NCI-H2227 (cell line): Measurements from ENCODE around the gene CCR5AS.
"Not testable (repeated sequence)": the region's sequence is repeated elsewhere in the genome, so short reads cannot be mapped to it uniquely, and the experiment has no call there.

Experiments used
- DNase-seq: peaks from one replicate; lab custom pipeline; 2025; ENCODE audit not compliant: unreplicated experiment; lab: John Stamatoyannopoulos, UW

Gene CCR5AS

DNA sequence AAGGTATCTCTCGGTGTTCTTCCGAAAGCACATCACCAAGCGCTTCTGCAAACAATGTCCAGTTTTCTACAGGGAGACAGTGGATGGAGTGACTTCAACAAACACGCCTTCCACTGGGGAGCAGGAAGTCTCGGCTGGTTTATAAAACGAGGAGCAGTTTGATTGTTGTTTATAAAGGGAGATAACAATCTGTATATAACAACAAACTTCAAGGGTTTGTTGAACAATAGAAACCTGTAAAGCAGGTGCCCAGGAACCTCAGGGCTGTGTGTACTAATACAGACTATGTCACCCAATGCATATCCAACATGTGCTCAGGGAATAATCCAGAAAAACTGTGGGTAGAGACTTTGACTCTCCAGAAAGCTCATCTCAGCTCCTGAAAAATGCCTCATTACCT lies 48.4 kb downstream of the CCR5AS start:
- no peak for DNase-seq

DNA sequence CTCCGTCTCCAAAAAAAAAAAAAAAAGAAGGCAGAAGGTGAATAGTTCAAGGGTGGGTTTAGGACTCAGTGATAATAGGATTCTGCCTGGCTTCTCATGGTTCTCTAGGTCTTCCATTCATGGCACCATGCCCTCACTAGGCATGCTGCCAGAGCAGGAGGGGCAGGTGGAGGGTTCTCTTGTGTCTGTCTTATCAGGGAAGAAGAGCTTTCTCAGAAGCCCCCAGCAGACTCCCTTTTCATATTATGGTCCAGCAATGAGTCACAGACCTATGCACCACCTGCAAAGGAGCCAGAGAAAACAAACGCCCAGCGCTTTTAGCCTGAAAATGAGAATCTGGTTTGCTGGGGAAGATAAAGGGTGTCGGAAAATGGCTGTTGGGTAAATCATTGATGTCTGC lies 50.0 kb downstream of the CCR5AS start:
- no peak for DNase-seq

DNA sequence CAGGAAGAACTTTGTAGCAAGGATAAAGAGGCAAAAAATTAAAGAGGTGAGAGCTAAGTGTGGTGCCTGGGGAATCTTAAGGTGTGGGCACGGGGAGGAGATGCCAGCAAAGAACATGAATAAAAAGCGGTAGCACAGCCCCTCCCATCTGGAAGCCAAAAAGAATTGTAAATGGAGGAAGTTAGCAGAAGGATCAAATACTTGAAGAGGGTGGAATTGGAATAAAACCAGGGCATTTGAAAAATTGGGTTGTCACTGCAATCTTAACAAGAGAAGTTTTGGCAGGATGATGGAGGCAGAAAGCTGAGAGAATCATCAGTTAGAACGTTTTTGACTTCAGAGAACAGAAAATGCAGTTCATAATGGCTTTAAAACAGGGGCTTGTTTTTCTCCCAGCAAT lies 50.6 kb downstream of the CCR5AS start:
- DNase-seq = no peak

DNA sequence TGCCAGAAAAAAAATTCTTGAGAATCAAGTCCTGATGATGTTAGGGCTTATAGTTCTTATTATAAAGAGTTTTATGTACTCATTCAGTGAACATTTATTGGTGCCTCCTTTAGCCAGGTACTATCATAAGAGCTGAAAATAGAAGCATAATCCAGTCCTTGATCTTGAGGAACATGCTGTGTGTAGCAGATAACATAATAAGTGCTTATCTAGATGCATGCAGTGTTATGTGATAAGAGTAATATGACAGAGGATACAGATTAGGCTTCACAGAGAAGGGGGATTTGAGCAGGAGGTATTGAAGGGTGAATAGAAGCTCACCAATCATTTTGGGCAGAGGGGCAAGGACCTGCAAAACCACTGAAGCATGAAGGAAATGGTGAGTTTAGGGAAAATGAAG lies 51.9 kb downstream of the CCR5AS start:
- no peak for DNase-seq

DNA sequence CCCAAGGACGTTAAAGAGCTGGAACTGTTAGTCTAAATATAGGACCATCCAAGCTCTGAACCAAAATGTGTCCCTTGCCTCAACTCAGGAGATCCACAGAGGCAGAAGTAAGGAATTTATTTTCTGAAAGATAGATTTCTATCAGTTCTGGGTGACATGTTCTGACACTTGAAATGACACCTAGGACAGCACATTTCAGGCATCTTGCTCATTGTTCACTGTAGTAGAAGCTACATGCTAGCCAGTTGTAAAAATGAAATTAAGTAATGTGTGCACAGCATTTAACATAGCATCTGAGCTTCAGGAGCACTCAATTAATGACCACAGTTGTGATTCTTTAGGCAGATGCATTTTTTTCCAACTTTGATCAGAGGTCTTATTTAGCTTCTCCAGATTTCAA lies 52.4 kb downstream of the CCR5AS start:
- DNase-seq = no peak

DNA sequence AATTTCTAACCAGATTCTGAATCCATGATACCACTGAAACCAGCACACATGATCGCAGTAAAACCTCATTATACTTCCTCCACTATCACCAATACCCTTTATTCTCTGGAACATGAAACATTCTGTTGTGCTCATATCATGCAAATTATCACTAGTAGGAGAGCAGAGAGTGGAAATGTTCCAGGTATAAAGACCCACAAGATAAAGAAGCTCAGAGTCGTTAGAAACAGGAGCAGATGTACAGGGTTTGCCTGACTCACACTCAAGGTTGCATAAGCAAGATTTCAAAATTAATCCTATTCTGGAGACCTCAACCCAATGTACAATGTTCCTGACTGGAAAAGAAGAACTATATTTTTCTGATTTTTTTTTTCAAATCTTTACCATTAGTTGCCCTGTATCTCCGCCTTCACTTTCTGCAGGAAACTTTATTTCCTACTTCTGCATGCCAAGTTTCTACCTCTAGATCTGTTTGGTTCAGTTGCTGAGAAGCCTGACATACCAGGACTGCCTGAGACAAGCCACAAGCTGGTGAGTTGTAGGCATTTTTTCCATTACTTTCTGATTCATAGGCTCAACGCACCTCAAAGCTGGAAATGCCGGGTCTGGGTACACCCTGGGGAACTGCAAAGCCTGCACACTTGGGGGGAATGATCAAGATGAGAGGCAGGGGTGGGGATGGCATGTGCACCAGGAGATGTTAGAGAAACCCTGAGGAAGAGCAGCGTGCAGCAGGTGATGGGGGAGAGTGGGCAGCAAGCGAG lies 53.0 kb downstream of the CCR5AS start, which contains the start of gene CCR2:
Gene CCR2, plus strand, starts transcription at position 465 of the 764 bp plus-strand sequence. CDS start 3,417 bp downstream, outside the sequence.
- no peak for DNase-seq

DNA sequence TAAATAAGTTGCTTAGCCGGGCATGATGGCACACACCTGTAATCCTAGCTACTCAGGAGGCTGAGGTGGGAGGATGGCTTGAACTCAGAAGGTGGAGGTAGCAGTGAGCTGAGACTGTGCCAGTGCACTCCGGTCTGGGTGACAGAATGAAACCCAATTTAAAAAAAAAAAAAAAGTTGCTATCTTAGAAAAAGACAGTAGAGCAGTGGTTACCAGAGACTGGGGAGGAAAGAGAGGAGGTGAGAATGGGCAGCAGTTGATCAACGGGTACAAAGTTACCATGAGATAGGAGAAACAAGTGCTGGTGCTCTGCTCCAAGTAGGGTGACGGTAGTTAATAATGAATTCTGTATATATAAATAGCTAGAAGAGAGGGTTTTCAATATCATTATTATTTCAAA lies 53.8 kb downstream of the CCR5AS start:
- DNase-seq = no peak

DNA sequence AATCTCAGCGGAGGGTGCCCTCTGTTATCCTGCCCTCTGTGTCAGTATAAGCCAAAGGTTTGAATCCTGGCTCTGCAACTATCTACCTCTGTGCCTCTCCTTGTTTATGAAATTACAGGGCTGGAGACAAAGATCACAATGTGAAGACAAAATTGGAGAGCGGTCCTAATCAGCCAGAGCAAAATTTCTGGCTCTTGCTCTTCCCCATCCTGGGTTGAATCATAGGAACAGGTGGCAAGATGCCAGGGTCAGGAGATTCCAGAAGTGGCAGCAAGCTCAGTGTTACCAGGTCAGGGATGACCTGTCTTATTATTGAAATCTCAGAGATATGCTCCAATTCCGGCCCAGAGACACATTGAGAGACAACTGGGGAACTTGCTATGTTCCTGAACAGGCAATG lies 55.2 kb downstream of the CCR5AS start:
- no peak for DNase-seq

DNA sequence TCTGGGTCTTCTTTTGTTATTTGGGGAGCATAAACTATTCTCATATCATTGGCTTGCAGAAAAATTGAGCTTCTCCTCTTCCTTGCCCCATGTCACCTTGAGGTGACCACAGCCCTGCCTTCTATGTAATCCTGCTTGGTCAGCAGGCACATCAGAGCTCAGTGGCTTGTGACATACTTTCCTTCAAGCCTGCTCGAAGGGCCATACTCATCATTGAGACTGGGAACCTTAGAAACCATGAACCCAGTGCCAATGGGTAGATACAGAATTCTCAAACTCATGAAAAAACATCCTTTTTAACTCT lies 56.7 kb downstream of the CCR5AS start:
- no peak for DNase-seq

DNA sequence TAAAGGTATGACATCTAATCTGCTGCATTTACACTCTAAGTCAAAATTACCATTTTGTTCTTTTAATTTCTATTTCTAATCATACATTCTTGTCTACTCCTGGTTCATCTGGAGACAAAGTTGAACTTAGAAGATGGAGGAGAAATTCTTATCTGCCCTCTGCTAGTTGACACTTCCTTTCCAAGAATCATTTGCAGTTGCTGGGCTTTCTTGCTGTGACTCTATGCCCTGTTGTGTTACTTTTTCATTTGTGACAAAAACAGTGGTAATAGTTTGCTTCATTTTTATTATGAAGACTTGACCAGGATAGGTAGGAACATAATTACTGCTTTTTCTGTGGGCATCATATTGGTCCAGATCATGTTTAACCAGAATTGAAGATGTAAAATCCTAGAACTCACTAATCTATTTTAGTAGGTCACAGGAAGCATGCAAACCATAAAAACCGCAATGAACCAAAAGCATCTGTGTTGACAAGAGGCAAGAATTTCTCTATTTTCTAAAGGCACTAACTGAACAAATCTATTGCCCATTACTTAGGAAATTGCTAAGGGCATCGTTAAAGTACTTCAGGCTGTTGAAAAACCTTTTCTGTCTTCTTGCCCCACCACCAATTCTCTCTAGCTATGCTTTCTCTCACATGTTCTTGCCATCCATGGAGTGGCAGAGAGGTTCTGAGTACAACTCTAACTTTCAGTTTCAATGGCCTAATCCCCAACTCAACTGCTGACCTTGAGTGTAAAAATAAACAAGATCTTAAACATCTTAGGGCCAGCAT lies 57.2 kb downstream of the CCR5AS start:
- no peak for DNase-seq

DNA sequence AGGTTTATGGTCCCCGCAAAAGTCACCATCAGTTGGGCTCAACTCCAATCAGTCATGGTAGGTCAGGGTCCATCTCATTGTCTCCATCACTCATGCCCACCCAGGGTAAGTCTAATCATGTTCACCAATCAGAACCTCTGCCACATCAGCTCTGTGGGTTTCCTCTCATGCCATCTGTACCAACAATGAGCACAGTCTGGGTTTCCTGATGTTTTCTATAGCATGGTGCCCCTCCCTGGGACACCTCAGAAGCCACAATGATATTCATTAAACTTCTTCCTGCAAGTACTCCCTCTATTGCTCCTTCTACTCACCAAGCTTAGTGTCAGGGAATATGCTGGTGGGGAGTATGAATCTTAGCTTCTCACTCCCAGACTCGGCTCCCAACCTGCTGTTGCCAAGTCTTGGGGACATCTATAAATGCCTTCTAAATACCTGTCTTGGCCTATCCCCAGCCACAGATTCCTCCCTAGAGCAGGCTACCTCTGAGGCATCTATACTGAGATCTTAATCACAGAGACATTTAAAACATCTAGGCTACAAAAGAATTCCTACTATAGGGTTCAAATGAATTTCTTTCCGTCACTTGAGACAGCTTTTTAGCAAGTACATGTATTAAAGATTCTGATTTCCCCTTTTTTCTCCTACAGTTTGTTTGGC lies 57.9 kb downstream of the CCR5AS start:
- no peak for DNase-seq

DNA sequence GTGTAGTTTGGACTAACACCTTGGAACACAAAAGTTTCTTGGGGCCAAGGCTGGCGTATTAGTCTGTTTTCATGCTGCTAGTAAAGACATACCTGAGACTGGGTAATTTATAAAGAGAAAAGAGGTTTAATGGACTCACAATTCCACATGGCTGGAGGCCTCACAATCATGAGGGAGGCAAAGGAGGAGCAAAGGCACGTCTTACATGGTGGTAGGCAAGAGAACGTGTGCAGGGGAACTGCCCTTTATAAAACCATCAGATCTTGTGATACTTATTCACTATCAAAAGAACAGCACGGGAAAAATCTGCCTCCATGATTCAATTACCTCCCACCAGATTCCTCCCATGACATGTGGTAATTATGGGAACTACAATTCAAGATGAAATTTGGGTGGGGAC lies 62.4 kb downstream of the CCR5AS start:
- no peak for DNase-seq

DNA sequence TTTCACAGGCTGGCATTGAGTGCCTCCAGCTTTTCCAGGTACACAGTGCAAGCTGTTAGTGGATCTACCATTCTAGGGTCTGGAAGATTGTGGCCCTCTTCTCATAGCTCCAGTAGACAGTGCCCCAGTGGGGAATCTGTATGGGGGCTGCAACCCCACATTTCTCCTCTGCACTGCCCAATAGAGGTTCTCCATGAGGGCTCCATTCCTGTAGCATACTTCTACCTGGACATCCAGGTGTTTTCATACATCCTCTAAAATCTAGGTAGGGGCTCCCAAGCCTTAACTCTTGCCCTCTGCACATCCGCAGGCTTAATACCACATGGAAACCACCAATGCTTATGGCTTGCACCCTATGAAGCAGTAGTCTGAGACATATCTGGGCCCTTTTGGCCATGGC lies 68.0 kb downstream of the CCR5AS start:
- DNase-seq = no peak

DNA sequence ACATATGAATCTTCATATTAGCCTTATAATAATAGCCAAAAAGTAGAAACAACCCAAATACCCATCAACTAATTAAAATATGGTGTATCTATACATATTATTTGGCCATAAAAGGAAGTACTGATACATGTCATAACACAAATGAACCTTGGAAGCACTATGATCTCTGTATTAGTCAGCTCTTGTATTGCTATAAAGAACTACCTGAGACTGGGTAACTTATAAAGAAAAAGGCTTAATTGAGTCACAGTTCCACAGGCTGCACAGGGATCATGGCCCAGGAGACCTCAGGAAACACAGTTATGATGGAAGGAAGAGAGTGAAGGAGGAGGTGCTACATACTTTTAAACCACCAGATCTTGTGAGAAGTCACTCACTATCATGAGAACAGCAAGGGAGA lies 69.0 kb downstream of the CCR5AS start:
- DNase-seq = no peak

DNA sequence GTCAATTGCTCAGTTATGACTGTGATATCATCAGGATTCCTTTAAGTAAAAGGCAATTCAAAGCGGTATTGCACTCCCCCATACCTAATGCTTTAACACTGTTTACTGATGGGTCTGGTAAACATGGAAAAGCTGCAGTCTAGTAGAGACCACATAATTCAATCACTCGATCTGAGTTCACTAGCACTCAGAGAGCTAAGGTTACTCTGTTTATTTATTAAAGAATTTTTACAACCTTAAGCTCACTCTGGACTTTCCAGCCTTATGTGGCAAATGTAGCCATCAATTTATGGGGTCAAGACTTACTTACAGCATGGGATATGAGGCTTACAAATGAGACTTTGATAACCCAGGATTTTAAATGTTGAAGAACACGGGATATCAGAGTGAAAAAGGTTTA lies 71.3 kb downstream of the CCR5AS start:
- no peak for DNase-seq

DNA sequence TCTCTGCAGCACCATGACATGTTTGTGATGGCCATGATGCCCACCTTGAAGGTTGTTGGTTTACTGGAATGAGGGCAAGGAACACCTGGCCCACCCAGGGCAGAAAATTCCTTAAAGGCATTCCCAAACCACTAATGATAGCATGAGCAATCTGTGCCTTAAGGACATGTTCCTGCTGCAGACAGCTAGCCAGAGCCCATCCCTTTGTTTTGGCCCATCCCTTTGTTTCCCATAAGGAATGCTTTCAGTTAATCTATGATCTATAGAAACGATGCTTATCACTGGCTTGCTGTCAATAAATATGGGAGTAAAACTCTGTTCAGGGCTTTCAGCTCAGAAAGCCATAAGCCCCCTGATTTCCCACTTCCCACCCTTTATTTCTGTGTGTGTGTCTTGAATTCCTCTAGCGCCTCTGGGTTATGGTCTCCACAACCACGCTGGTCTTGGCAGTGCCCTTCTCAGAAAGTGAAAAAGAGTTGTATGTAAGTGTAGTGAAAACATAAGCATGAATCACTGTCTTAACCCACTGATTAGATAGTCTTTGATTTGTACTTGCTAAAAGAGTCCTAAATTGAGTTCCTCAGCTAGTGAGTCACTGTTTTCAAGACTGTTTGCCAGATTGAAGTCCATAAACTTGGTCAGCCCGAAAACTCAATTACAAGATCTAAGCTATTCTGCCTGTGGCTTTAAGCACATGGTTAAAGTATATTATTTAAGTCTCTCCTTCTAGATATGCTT lies 72.0 kb downstream of the CCR5AS start:
- no peak for DNase-seq

DNA sequence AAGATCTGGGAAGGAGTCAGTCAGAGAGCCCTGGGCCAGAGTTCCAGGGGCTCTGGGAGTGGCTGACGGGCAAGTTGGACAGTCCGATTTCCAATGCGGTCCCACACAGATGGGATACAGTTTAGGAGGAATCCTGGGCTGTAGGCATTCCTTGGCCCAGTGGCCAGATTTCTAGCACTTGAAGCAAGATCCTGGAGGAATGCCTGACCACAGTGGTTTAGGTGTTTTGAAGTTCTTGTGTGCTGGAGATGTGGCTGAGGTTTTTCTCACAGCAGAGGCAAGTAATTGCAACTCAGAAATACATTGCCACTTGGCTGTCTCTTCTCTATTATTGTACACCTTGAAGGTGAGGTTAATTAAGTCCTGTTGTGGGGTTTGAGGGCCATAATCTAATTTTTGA lies 76.2 kb downstream of the CCR5AS start:
- DNase-seq = not testable (repeated sequence)

DNA sequence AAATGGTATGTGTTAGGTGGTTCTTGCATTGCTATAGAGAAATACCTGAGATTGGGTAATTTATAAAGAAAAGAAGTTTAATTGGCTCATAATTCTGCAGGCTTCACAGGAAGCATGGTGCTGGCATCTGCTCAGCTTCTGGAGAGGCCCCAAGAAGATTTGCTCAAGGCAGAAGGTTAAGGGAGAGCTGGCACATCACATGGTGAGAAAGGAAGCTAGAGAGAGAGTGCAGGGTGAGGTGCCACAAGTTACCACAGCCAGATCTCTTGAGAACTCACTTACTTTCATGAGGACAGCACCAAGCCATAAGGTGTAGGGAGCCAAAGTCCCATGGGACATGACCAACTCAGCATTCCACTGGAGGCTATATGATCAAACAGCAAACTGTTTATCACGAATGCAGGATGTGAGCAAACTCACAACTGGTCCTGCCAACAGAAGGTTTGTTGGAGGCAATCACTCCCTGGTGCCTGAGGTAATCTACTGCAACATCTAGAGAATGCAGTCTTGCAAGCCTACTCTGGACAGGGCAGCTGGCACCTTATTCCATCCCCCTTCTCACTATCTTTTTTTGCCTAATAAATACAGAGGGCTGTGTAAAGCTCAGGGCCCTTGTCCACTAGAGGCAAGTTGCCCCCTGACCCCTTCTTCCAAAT lies 81.1 kb downstream of the CCR5AS start:
- no peak for DNase-seq

DNA sequence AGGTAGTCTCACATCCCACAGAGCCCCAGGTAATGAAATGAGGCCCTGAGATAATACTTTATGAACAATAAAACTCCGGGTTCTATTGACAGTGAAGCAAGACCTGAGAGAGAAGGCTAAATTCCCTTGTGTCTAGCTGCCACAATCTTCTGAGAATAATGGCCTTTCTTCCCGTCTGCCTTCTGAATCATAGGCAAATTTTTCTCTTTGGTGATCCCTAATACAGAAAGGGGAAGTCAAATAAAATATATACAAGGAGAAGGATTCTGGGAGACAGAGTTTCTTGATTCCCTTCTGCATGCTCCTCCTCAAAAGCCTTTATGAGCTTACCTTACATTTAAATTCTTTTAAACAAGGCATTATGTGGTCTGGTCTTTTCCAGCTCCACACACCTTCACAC lies 82.8 kb downstream of the CCR5AS start:
- DNase-seq = no peak

DNA sequence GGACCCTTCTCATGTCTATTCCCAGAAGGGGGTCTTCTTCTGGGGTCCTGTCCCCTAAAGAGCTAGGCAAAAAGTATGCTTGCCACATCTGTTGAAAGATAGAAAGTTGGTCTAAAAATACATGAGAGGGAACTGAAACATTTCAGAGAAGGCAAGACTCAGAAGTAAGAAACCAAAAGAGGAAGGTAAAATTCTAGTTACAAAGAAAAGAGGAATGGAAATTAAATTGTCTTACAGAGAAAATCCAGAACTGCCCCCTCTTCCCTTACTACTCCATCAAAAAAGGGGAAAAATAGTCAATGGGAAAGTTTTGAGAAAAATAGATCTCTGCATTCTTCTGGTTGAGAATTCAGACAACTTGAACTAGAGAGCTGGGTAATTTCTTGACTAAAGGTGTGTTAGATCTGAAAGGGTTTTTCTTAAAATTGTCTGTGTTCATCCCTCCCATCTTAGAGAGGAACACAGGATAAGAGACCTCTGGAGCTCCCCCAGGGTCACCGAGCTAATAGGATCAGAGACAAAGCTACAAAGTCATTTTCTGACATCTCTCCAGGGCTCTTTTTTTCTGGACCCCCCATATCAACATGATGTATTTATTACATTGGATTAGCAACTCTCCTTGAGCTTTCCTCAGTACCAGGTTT lies 85.3 kb downstream of the CCR5AS start:
- DNase-seq = no peak
